WTC11 (cell line): Measurements from ENCODE around the gene TEX10. TPM values are rescaled to one million over a fixed set of nuclear protein-coding genes. Genes with fewer than 3 reads are reported as not detected.

Experiments
- ATAC-seq: fragments of 200-7000 bp; cut with Tn5 transposase; 2 replicates; pipeline ENCODE4 v1.10.0; 2021; ENCODE audit warnings: mild to moderate bottlenecking, moderate library complexity
- CTCF ChIA-PET: fragments of 300-600 bp; sonication (Branson Sonifier 250); formaldehyde crosslinking; loops from one replicate; lab custom pipeline; 2021; ENCODE audit warnings: antibody characterized with exemption; lab: Charles Lee
- POLR2A ChIA-PET: fragments of 350-600 bp; sonication (Branson Sonifier 250); formaldehyde crosslinking; loops from one replicate; lab custom pipeline; 2021; ENCODE audit warnings: antibody characterized with exemption; lab: Charles Lee
- DNase-seq: peaks from one replicate; pipeline ENCODE4 v3.0.0; 2021; ENCODE audit warnings: low spot score
- H3K27ac Mint-ChIP-seq: 2 replicates; pipeline ENCODE4 v1.8.0; 2021; ENCODE audit warnings: mixed read lengths
- H3K27me3 Mint-ChIP-seq: 2 replicates; pipeline ENCODE4 v1.8.0; 2021; ENCODE audit warnings: low read depth, mild to moderate bottlenecking, moderate library complexity, mixed read lengths
- H3K36me3 Mint-ChIP-seq: 2 replicates; pipeline ENCODE4 v1.8.0; 2021; ENCODE audit warnings: mixed read lengths
- H3K4me1 Mint-ChIP-seq: 2 replicates; pipeline ENCODE4 v1.8.0; 2022; ENCODE audit warnings: mixed read lengths
- H3K4me3 Mint-ChIP-seq: 2 replicates; pipeline ENCODE4 v1.8.0; 2021; ENCODE audit warnings: mild to moderate bottlenecking, moderate library complexity, mixed read lengths
- H3K9me3 Mint-ChIP-seq: 2 replicates; pipeline ENCODE4 v1.8.0; 2021; ENCODE audit warnings: mixed read lengths
- ATF1 ChIP-seq: sonication (generic); formaldehyde crosslinking; IDR thresholded peaks from 2 replicates; pipeline ENCODE4 v1.8.1; 2023; ENCODE audit warnings: mild to moderate bottlenecking, moderate library complexity, missing genetic modification reagents
- ATF2 ChIP-seq: sonication (generic); formaldehyde crosslinking; IDR thresholded peaks from 2 replicates; pipeline ENCODE4 v1.8.1; 2022; ENCODE audit warnings: low read depth, missing genetic modification reagents, borderline replicate concordance
- CREB1 ChIP-seq: sonication (generic); formaldehyde crosslinking; IDR thresholded peaks from 2 replicates; pipeline ENCODE4 v1.8.0; 2023; ENCODE audit warnings: mild to moderate bottlenecking, missing genetic modification reagents
- CTCF ChIP-seq: fragments of 200-600 bp; IDR thresholded peaks from 2 replicates; pipeline ENCODE4 v1.8.0; 2022; ENCODE audit warnings: antibody characterized with exemption
- ETV6 ChIP-seq: sonication (generic); formaldehyde crosslinking; IDR thresholded peaks from 2 replicates; pipeline ENCODE4 v1.8.1; 2022; ENCODE audit warnings: mild to moderate bottlenecking, missing genetic modification reagents
- GABPB1 ChIP-seq: sonication (generic); formaldehyde crosslinking; IDR thresholded peaks from 2 replicates; pipeline ENCODE4 v1.8.1; 2023; ENCODE audit warnings: mild to moderate bottlenecking, missing genetic modification reagents
- GTF2I ChIP-seq: fragments of 250-450 bp; sonication (Bioruptor Pico); conservative IDR thresholded peaks from 2 replicates; pipeline ENCODE4 v1.4.0; 2021; ENCODE audit warnings: mild to moderate bottlenecking
- MAX ChIP-seq: sonication (generic); formaldehyde crosslinking; IDR thresholded peaks from 2 replicates; pipeline ENCODE4 v1.8.0; 2022; ENCODE audit warnings: mild to moderate bottlenecking, missing genetic modification reagents
- MYBL2 ChIP-seq: sonication (generic); formaldehyde crosslinking; IDR thresholded peaks from 2 replicates; pipeline ENCODE4 v1.8.1; 2023; ENCODE audit warnings: mild to moderate bottlenecking, moderate library complexity, missing genetic modification reagents
- NFE2L1 ChIP-seq: sonication (generic); formaldehyde crosslinking; IDR thresholded peaks from 2 replicates; pipeline ENCODE4 v1.8.1; 2023; ENCODE audit warnings: missing genetic modification reagents
- NR2C2 ChIP-seq: sonication (generic); formaldehyde crosslinking; IDR thresholded peaks from 2 replicates; pipeline ENCODE4 v1.8.0; 2022; ENCODE audit warnings: mild to moderate bottlenecking, missing genetic modification reagents
- RELA ChIP-seq: sonication (generic); formaldehyde crosslinking; IDR thresholded peaks from 2 replicates; pipeline ENCODE4 v1.8.1; 2022; ENCODE audit warnings: missing genetic modification reagents, mild to moderate bottlenecking, borderline replicate concordance
- USF1 ChIP-seq: sonication (generic); formaldehyde crosslinking; IDR thresholded peaks from 2 replicates; pipeline ENCODE4 v1.8.0; 2022; ENCODE audit warnings: mild to moderate bottlenecking, missing genetic modification reagents
- USF2 ChIP-seq: sonication (generic); formaldehyde crosslinking; IDR thresholded peaks from 2 replicates; pipeline ENCODE4 v1.8.1; 2023; ENCODE audit warnings: mild to moderate bottlenecking, missing genetic modification reagents, moderate library complexity
- ZNF121 ChIP-seq: sonication (generic); formaldehyde crosslinking; IDR thresholded peaks from 2 replicates; pipeline ENCODE4 v1.8.0; 2023; ENCODE audit warnings: missing genetic modification reagents
- ZNF232 ChIP-seq: sonication (generic); formaldehyde crosslinking; IDR thresholded peaks from 2 replicates; pipeline ENCODE4 v1.8.0; 2022; ENCODE audit warnings: mild to moderate bottlenecking, missing genetic modification reagents
- ZNF263 ChIP-seq: sonication (generic); formaldehyde crosslinking; IDR thresholded peaks from 2 replicates; pipeline ENCODE4 v1.8.1; 2022; ENCODE audit warnings: low read depth, mild to moderate bottlenecking, moderate library complexity, missing genetic modification reagents
- ZNF532 ChIP-seq: fragments of 250-450 bp; sonication (Bioruptor Pico); IDR thresholded peaks from 2 replicates; pipeline ENCODE4 v1.9.0; 2021; ENCODE audit warnings: mild to moderate bottlenecking, borderline replicate concordance
- total RNA-seq: library from RNA; stranded (reverse); gene quantifications from 3 replicates; pipeline ENCODE4 v1.2.3, GENCODE V29; 2021

The TEX10 gene
- total RNA-seq, 1 experiment from 2014 or later = 64.7 TPM

- TF ChIP-seq ATF1 = no peak
- TF ChIP-seq CREB1 = no peak
Measured at GRCh38 chr9:100351508-100351907, 1.2 kb downstream of the TEX10 start (continued).

GRCh38 chr9:100350188-100350587 lies 2.6 kb downstream of the TEX10 start:
- H3K4me1 Mint-ChIP-seq = peaks cover 49% of the 10 kb centered on the region
- ChIA-PET CTCF (interaction anchor here (0.6 kb wide), 1 partner anchor 25 kb away, joined by 3 read pairs; no protein-coding TSS in a partner anchor), POLR2A (no interaction called here)
- H3K27ac Mint-ChIP-seq = peak overlapping the region; percentile 38; the same call in 1 of the 2 replicates
- peaks cover 35% of the 10 kb centered on the region for H3K36me3 Mint-ChIP-seq
- H3K9me3 Mint-ChIP-seq = peaks cover 11% of the 10 kb centered on the region
- no peaks in the 10 kb centered on the region for H3K27me3 Mint-ChIP-seq
- DNase-seq = no peak
- TF ChIP-seq ZNF121 (CRISPR knock-in tag) = no peak
- TF ChIP-seq ZNF532 (CRISPR knock-in tag) = no peak
- TF ChIP-seq ZNF263 = no peak
- TF ChIP-seq GABPB1 (CRISPR knock-in tag) = no peak
- TF ChIP-seq ATF1 = no peak
- no peak for TF ChIP-seq ZNF232 (CRISPR knock-in tag)
- TF ChIP-seq USF2 = no peak
- no peak for TF ChIP-seq MYBL2 (CRISPR knock-in tag)
- no peak for TF ChIP-seq ATF2
- no peak for TF ChIP-seq ETV6
- no peak for TF ChIP-seq NR2C2
- TF ChIP-seq USF1 = no peak
- TF ChIP-seq MAX (CRISPR knock-in tag) = no peak
- TF ChIP-seq GTF2I (CRISPR knock-in tag) = no peak
- TF ChIP-seq RELA (CRISPR knock-in tag) = no peak
- no peak for TF ChIP-seq NFE2L1 (CRISPR knock-in tag)
- no peak for TF ChIP-seq CTCF
- no peak for ATAC-seq
- H3K4me3 Mint-ChIP-seq = peak overlapping the region; percentile 48
